Measurements from ENCODE around the gene FNDC3B. TPM values are rescaled to one million over a fixed set of nuclear protein-coding genes. Genes with fewer than 3 reads are reported as not detected.

Gene FNDC3B
- total and polyA plus RNA-seq, 2 of the 8 experiments (the other 6 are each of a cell fraction or from before 2014, with no cell fraction given): 14.1 to 44.4 TPM

DNA sequence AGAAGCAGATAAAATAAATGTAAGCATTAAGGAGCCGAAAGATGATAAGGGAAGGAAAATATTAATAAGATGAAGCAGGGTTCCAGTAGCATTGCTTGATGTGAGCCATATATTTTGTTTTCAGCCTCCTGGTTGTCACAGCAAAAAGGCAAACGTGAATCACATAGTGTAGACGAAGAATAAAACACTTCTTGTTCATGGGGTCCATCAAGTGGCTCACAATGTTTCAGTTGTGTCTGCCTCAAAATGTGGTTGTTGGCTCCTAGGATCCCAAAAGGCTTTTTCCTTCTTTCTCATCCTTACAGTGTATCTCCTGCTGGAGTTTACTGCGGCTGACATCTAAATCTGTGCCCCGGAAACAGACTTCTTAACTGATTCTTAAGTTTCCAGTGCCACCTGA, 213.8 kb downstream of the FNDC3B start (continued):
- TF ChIP-seq, protein P1, sequence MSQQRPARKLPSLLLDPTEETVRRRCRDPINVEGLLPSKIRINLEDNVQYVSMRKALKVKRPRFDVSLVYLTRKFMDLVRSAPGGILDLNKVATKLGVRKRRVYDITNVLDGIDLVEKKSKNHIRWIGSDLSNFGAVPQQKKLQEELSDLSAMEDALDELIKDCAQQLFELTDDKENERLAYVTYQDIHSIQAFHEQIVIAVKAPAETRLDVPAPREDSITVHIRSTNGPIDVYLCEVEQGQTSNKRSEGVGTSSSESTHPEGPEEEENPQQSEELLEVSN (IDR thresholded peaks at IDR 0.05): no peak
